WTC11 (cell line): ENCODE data around the gene NRG2. TPM values are rescaled to one million over a fixed set of nuclear protein-coding genes. Genes with fewer than 3 reads are reported as not detected.

Experiments
- ATAC-seq: fragments of 200-7000 bp; cut with Tn5 transposase; 2 replicates; pipeline ENCODE4 v1.10.0; 2021; ENCODE audit warnings: mild to moderate bottlenecking, moderate library complexity
- CTCF ChIA-PET: fragments of 300-600 bp; sonication (Branson Sonifier 250); formaldehyde crosslinking; loops from one replicate; lab custom pipeline; 2021; ENCODE audit warnings: antibody characterized with exemption; lab: Charles Lee
- POLR2A ChIA-PET: fragments of 350-600 bp; sonication (Branson Sonifier 250); formaldehyde crosslinking; loops from one replicate; lab custom pipeline; 2021; ENCODE audit warnings: antibody characterized with exemption; lab: Charles Lee
- DNase-seq: peaks from one replicate; pipeline ENCODE4 v3.0.0; 2021; ENCODE audit warnings: low spot score
- H3K27ac Mint-ChIP-seq: 2 replicates; pipeline ENCODE4 v1.8.0; 2021; ENCODE audit warnings: mixed read lengths
- H3K27me3 Mint-ChIP-seq: 2 replicates; pipeline ENCODE4 v1.8.0; 2021; ENCODE audit warnings: low read depth, mild to moderate bottlenecking, moderate library complexity, mixed read lengths
- H3K36me3 Mint-ChIP-seq: 2 replicates; pipeline ENCODE4 v1.8.0; 2021; ENCODE audit warnings: mixed read lengths
- H3K4me1 Mint-ChIP-seq: 2 replicates; pipeline ENCODE4 v1.8.0; 2022; ENCODE audit warnings: mixed read lengths
- H3K4me3 Mint-ChIP-seq: 2 replicates; pipeline ENCODE4 v1.8.0; 2021; ENCODE audit warnings: mild to moderate bottlenecking, moderate library complexity, mixed read lengths
- H3K9me3 Mint-ChIP-seq: 2 replicates; pipeline ENCODE4 v1.8.0; 2021; ENCODE audit warnings: mixed read lengths
- ATF6 ChIP-seq: sonication (generic); formaldehyde crosslinking; IDR thresholded peaks from 2 replicates; pipeline ENCODE4 v1.8.1; 2023; ENCODE audit warnings: mild to moderate bottlenecking, missing genetic modification reagents
- CDX4 ChIP-seq: fragments of 250-450 bp; sonication (Bioruptor Pico); IDR thresholded peaks from 2 replicates; pipeline ENCODE4 v1.9.0; 2021; ENCODE audit warnings: moderate library complexity, mild to moderate bottlenecking, inconsistent platforms, borderline replicate concordance
- E2F4 ChIP-seq: sonication (generic); formaldehyde crosslinking; IDR thresholded peaks from 2 replicates; pipeline ENCODE4 v1.8.1; 2022; ENCODE audit warnings: low read depth, mild to moderate bottlenecking, moderate library complexity, missing genetic modification reagents, borderline replicate concordance
- E2F5 ChIP-seq: sonication (generic); formaldehyde crosslinking; IDR thresholded peaks from 2 replicates; pipeline ENCODE4 v1.8.1; 2022; ENCODE audit warnings: mild to moderate bottlenecking, moderate library complexity, missing genetic modification reagents
- EMX1 ChIP-seq: fragments of 250-450 bp; sonication (Bioruptor Pico); IDR thresholded peaks from 2 replicates; pipeline ENCODE4 v1.8.0; 2021; ENCODE audit warnings: mild to moderate bottlenecking
- ERG ChIP-seq: fragments of 250-450 bp; sonication (Bioruptor Pico); IDR thresholded peaks from 2 replicates; pipeline ENCODE4 v1.8.0; 2021; ENCODE audit warnings: mild to moderate bottlenecking
- ESRRA ChIP-seq: sonication (generic); formaldehyde crosslinking; IDR thresholded peaks from 2 replicates; pipeline ENCODE4 v1.8.1; 2022; ENCODE audit warnings: mild to moderate bottlenecking, missing genetic modification reagents, borderline replicate concordance
- ETV6 ChIP-seq: sonication (generic); formaldehyde crosslinking; IDR thresholded peaks from 2 replicates; pipeline ENCODE4 v1.8.1; 2022; ENCODE audit warnings: mild to moderate bottlenecking, missing genetic modification reagents
- IRF1 ChIP-seq: sonication (generic); formaldehyde crosslinking; IDR thresholded peaks from 2 replicates; pipeline ENCODE4 v1.8.0; 2023; ENCODE audit warnings: missing genetic modification reagents
- JUN ChIP-seq: sonication (generic); formaldehyde crosslinking; IDR thresholded peaks from 2 replicates; pipeline ENCODE4 v1.8.0; 2023; ENCODE audit warnings: mild to moderate bottlenecking, missing genetic modification reagents
- KAT7 ChIP-seq: sonication (generic); formaldehyde crosslinking; IDR thresholded peaks from 2 replicates; pipeline ENCODE4 v1.8.1; 2023; ENCODE audit warnings: missing genetic modification reagents, mild to moderate bottlenecking, borderline replicate concordance
- MAX ChIP-seq: sonication (generic); formaldehyde crosslinking; IDR thresholded peaks from 2 replicates; pipeline ENCODE4 v1.8.0; 2022; ENCODE audit warnings: mild to moderate bottlenecking, missing genetic modification reagents
- MLX ChIP-seq: sonication (generic); formaldehyde crosslinking; IDR thresholded peaks from 2 replicates; pipeline ENCODE4 v1.8.1; 2023; ENCODE audit warnings: mild to moderate bottlenecking, missing genetic modification reagents, moderate library complexity
- NFATC4 ChIP-seq: fragments of 250-450 bp; sonication (Bioruptor Pico); IDR thresholded peaks from 2 replicates; pipeline ENCODE4 v1.9.0; 2021; ENCODE audit warnings: mild to moderate bottlenecking
- NR2C2 ChIP-seq: sonication (generic); formaldehyde crosslinking; IDR thresholded peaks from 2 replicates; pipeline ENCODE4 v1.8.0; 2022; ENCODE audit warnings: mild to moderate bottlenecking, missing genetic modification reagents
- NR3C1 ChIP-seq: sonication (generic); formaldehyde crosslinking; conservative IDR thresholded peaks from 2 replicates; pipeline ENCODE4 v1.8.1; 2023; ENCODE audit warnings: low read depth, mild to moderate bottlenecking, missing genetic modification reagents
- RELA ChIP-seq: sonication (generic); formaldehyde crosslinking; IDR thresholded peaks from 2 replicates; pipeline ENCODE4 v1.8.1; 2022; ENCODE audit warnings: missing genetic modification reagents, mild to moderate bottlenecking, borderline replicate concordance
- TCF7 ChIP-seq: sonication (generic); formaldehyde crosslinking; IDR thresholded peaks from 2 replicates; pipeline ENCODE4 v1.8.0; 2022; ENCODE audit warnings: mild to moderate bottlenecking, low read depth, missing genetic modification reagents, moderate library complexity
- TEAD4 ChIP-seq: sonication (generic); formaldehyde crosslinking; IDR thresholded peaks from 2 replicates; pipeline ENCODE4 v1.8.0; 2022; ENCODE audit warnings: mild to moderate bottlenecking, missing genetic modification reagents
- USF2 ChIP-seq: sonication (generic); formaldehyde crosslinking; IDR thresholded peaks from 2 replicates; pipeline ENCODE4 v1.8.1; 2023; ENCODE audit warnings: mild to moderate bottlenecking, missing genetic modification reagents, moderate library complexity
- ZMAT4 ChIP-seq: fragments of 250-450 bp; sonication (Bioruptor Pico); IDR thresholded peaks from 2 replicates; pipeline ENCODE4 v1.9.0; 2021; ENCODE audit warnings: mild to moderate bottlenecking
- ZNF121 ChIP-seq: sonication (generic); formaldehyde crosslinking; IDR thresholded peaks from 2 replicates; pipeline ENCODE4 v1.8.0; 2023; ENCODE audit warnings: missing genetic modification reagents
- ZNF317 ChIP-seq: sonication (generic); formaldehyde crosslinking; IDR thresholded peaks from 2 replicates; pipeline ENCODE4 v1.8.1; 2023; ENCODE audit warnings: low read depth, mild to moderate bottlenecking, moderate library complexity, missing genetic modification reagents, borderline replicate concordance
- total RNA-seq: library from RNA; stranded (reverse); gene quantifications from 3 replicates; pipeline ENCODE4 v1.2.3, GENCODE V29; 2021

NRG2 gene
- total RNA-seq, 1 experiment from 2014 or later, result 0.44 TPM

- TF ChIP-seq ATF6 (no peak), KAT7 (CRISPR knock-in tag) (no peak), CDX4 (CRISPR knock-in tag) (no peak), MAX (CRISPR knock-in tag) (no peak), E2F5 (CRISPR knock-in tag) (no peak)
- TF ChIP-seq, all 79 proteins: peak for 0
Measured at GRCh38 chr5:140060816-140061215, 17.7 kb upstream of the NRG2 start (continued).

- ChIA-PET POLR2A (no interaction called here), CTCF (interaction anchor here (1.3 kb wide), 1 partner anchor 86 kb away, joined by 5 read pairs; no protein-coding TSS in a partner anchor)
- peaks cover 8% of the 10 kb centered on the region for H3K27me3 Mint-ChIP-seq
- TF ChIP-seq ERG (CRISPR knock-in tag) (no peak), NR2C2 (CRISPR knock-in tag) (no peak), ZNF317 (CRISPR knock-in tag) (no peak), NR3C1 (no peak), TCF7 (CRISPR knock-in tag) (no peak), ESRRA (CRISPR knock-in tag) (no peak), RELA (CRISPR knock-in tag) (no peak), TEAD4 (CRISPR knock-in tag) (no peak), USF2 (CRISPR knock-in tag) (no peak), IRF1 (CRISPR knock-in tag) (no peak), ETV6 (CRISPR knock-in tag) (no peak), JUN (no peak), ZNF121 (CRISPR knock-in tag) (no peak), E2F4 (CRISPR knock-in tag) (no peak), MLX (CRISPR knock-in tag) (no peak), NFATC4 (CRISPR knock-in tag) (no peak), EMX1 (CRISPR knock-in tag) (no peak), ZMAT4 (no peak)
- H3K36me3 Mint-ChIP-seq, result no peaks in the 10 kb centered on the region
- no peaks in the 10 kb centered on the region for H3K4me1 Mint-ChIP-seq
- no peak overlapping the region for H3K27ac Mint-ChIP-seq
- ATAC-seq (no peak), DNase-seq (no peak)
- no peak overlapping the region for H3K4me3 Mint-ChIP-seq
- H3K9me3 Mint-ChIP-seq, result no peaks in the 10 kb centered on the region
Measured at GRCh38 chr5:140058212-140058932, 15.3 kb upstream of the NRG2 start.
